Astrocyte (in vitro differentiated cells and primary cell): Measurements from ENCODE around the gene POU3F3.

Experiments
- EZH2 ChIP-seq: IDR thresholded peaks from 2 replicates; pipeline ENCODE4 v1.6.1; 2012; ENCODE audit warnings: mild to moderate bottlenecking, low read length, inconsistent platforms; ENCODE audit not compliant: insufficient read depth
- TF ChIP-seq, protein P1 (sequence below): IDR thresholded peaks from 2 replicates; pipeline ENCODE4 v1.5.1; 2011; ENCODE audit warnings: low read depth, mild to moderate bottlenecking, inconsistent platforms, low read length, moderate library complexity; ENCODE audit not compliant: insufficient read depth

DNA sequence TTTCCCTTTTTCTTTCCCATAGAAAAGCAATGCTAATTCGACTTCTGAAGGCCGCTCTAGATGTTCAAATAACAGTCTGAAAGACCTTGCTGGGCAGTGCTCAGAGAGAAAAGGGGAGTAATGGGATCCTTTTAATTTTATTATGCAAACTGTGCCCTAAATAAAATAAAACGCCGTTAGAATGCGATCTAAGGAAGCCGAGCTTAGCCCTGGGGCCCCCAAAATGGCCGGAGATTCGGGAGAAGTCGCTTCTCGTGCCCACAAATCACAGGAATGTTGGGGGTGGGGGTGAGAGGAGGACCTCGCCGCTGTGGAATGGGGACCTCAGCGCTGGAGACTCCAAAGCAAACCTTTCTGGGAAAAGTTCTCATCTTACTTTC, 8.4 kb upstream of the POU3F3 start:
- TF ChIP-seq, protein P1, sequence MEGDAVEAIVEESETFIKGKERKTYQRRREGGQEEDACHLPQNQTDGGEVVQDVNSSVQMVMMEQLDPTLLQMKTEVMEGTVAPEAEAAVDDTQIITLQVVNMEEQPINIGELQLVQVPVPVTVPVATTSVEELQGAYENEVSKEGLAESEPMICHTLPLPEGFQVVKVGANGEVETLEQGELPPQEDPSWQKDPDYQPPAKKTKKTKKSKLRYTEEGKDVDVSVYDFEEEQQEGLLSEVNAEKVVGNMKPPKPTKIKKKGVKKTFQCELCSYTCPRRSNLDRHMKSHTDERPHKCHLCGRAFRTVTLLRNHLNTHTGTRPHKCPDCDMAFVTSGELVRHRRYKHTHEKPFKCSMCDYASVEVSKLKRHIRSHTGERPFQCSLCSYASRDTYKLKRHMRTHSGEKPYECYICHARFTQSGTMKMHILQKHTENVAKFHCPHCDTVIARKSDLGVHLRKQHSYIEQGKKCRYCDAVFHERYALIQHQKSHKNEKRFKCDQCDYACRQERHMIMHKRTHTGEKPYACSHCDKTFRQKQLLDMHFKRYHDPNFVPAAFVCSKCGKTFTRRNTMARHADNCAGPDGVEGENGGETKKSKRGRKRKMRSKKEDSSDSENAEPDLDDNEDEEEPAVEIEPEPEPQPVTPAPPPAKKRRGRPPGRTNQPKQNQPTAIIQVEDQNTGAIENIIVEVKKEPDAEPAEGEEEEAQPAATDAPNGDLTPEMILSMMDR = no peak
- no peak for TF ChIP-seq EZH2
